Endothelial cell of umbilical vein (primary cell): ENCODE data around the gene ASIC4. TPM values are rescaled to one million over a fixed set of nuclear protein-coding genes. Genes with fewer than 3 reads are reported as not detected.

ENCODE experiments used
- BruUV-seq: library from RNA; stranded (reverse); fragments of 400-500 nt; replicated peaks from 2 replicates; lab custom pipeline; 2021; lab: Mats Ljungman, UMichigan
- CTCF ChIA-PET: fragments of 300-600, 350-600 bp; sonication (Branson Sonifier 250); formaldehyde crosslinking; loops from one replicate; lab custom pipeline; 2021; ENCODE audit warnings: antibody characterized with exemption, inconsistent platforms; lab: Charles Lee
- POLR2A ChIA-PET: fragments of 300-600, 350-600 bp; sonication (Branson Sonifier 250); formaldehyde crosslinking; loops from one replicate; lab custom pipeline; 2021; ENCODE audit warnings: antibody characterized with exemption, inconsistent platforms; lab: Charles Lee
- DNase-seq: peaks from one replicate; pipeline ENCODE4 v3.0.0-alpha.2; 2011; ENCODE audit warnings: low read depth, low spot score
- FAIRE-seq: peaks from 2 replicates; lab custom pipeline; 2011; peaks lifted over from hg19 to GRCh38; lab: Jason Lieb, UNC
- H2AFZ ChIP-seq: 2 replicates; pipeline ENCODE4 v1.6.0; 2012; ENCODE audit warnings: low read depth, low read length, control low read depth, inconsistent platforms
- H3K27ac ChIP-seq: 2 replicates; pipeline ENCODE4 v1.5.1; 2011; ENCODE audit warnings: low read depth, mild to moderate bottlenecking, control low read depth, low read length, moderate library complexity; ENCODE audit not compliant: insufficient read depth
- H3K27me3 ChIP-seq, 2 experiments: 2 replicates each; pipeline versions ENCODE4 v1.6.0 to v1.6.1; 2011; ENCODE audit warnings: low read length in 2 of 2, mixed read lengths in 1 of 2; ENCODE audit not compliant: control insufficient read depth in 2 of 2, insufficient read depth in 2 of 2
- H3K36me3 ChIP-seq, 2 experiments: 2 replicates in 1 of 2; 3 replicates in 1 of 2; pipeline ENCODE4 v1.5.1; 2011; ENCODE audit warnings: low read length in 2 of 2, mild to moderate bottlenecking in 1 of 2, moderate library complexity in 1 of 2; ENCODE audit not compliant: control insufficient read depth in 2 of 2, insufficient read depth in 2 of 2; ENCODE audit errors: extremely low read depth in 1 of 2
- H3K4me1 ChIP-seq: 3 replicates; pipeline ENCODE4 v1.5.1; 2011; ENCODE audit warnings: mild to moderate bottlenecking, low read length; ENCODE audit not compliant: control insufficient read depth, insufficient read depth; ENCODE audit errors: extremely low read depth
- H3K4me2 ChIP-seq: 2 replicates; pipeline ENCODE4 v1.6.1; 2011; ENCODE audit warnings: low read length, control low read depth, mixed read lengths; ENCODE audit not compliant: insufficient read depth
- H3K4me3 ChIP-seq, 3 experiments: fragments of 200-600 bp in 1 of 3; sonication (generic), shearing (Covaris generic) in 1 of 3; replicated peaks in 1 of 3; 2 replicates each; pipeline ENCODE4 v1.5.1; 2011 to 2016; ENCODE audit warnings: control low read depth in 3 of 3, low read length in 3 of 3, mild to moderate bottlenecking in 2 of 3, inconsistent platforms in 1 of 3, low read depth in 1 of 3, moderate library complexity in 1 of 3; ENCODE audit not compliant: insufficient read depth in 1 of 3
- H3K79me2 ChIP-seq: 2 replicates; pipeline ENCODE4 v1.6.0; 2012; ENCODE audit warnings: low read length, inconsistent platforms; ENCODE audit not compliant: control insufficient read depth, insufficient read depth
- H3K9ac ChIP-seq: replicated peaks from 2 replicates; pipeline ENCODE3; 2011; ENCODE audit warnings: low read length, control low read depth; ENCODE audit not compliant: insufficient read depth; ENCODE audit errors: extremely low read depth
- H3K9me1 ChIP-seq: replicated peaks from 3 replicates; pipeline ENCODE4 v1.6.0; 2011; ENCODE audit warnings: mild to moderate bottlenecking, low read length; ENCODE audit not compliant: control insufficient read depth, insufficient read depth; ENCODE audit errors: extremely low read depth
- H3K9me3 ChIP-seq: replicated peaks from 2 replicates; pipeline ENCODE4 v1.5.1; 2012; ENCODE audit warnings: low read length, inconsistent platforms; ENCODE audit not compliant: control insufficient read depth, insufficient read depth
- H4K20me1 ChIP-seq: replicated peaks from 2 replicates; pipeline ENCODE3; 2011; ENCODE audit warnings: mild to moderate bottlenecking, low read length; ENCODE audit not compliant: control insufficient read depth, insufficient read depth; ENCODE audit errors: extremely low read depth
- CTCF ChIP-seq, 2 donors: IDR thresholded peaks; 1 replicate in 1 of 2; 2 replicates in 1 of 2; pipeline ENCODE4 v1.5.1; 2011; ENCODE audit warnings: low read length in 2 of 2, mild to moderate bottlenecking in 2 of 2, moderate library complexity in 2 of 2, control low read depth in 1 of 2, inconsistent platforms in 1 of 2, low read depth in 1 of 2; ENCODE audit not compliant: insufficient read depth in 1 of 2; ENCODE audit errors: extremely low read depth in 1 of 2
- EZH2 ChIP-seq: IDR thresholded peaks from 2 replicates; pipeline ENCODE4 v1.6.1; 2012; ENCODE audit warnings: borderline replicate concordance, low read depth, mild to moderate bottlenecking, moderate library complexity, low read length, inconsistent platforms; ENCODE audit not compliant: severe bottlenecking
- FOS ChIP-seq: IDR thresholded peaks from 2 replicates; pipeline ENCODE4 v1.6.1; 2011; ENCODE audit warnings: mild to moderate bottlenecking, low read length, moderate library complexity, borderline replicate concordance; ENCODE audit not compliant: insufficient read depth
- GATA2 ChIP-seq: IDR thresholded peaks from 2 replicates; pipeline ENCODE4 v1.7.0; 2011; ENCODE audit warnings: low read depth, mild to moderate bottlenecking, moderate library complexity, mixed read lengths, low read length; ENCODE audit not compliant: insufficient read length, insufficient read depth
- JUN ChIP-seq: IDR thresholded peaks from 2 replicates; pipeline ENCODE4 v1.6.1; 2011; ENCODE audit warnings: borderline replicate concordance, low read depth; ENCODE audit not compliant: insufficient read length, insufficient read depth
- MAX ChIP-seq: IDR thresholded peaks from 2 replicates; pipeline ENCODE4 v1.6.1; 2011; ENCODE audit not compliant: insufficient read depth, insufficient read length
- MYC ChIP-seq: IDR thresholded peaks from one replicate; pipeline ENCODE4 v1.6.1; 2011; ENCODE audit warnings: mild to moderate bottlenecking, low read depth, low read length
- POLR2A ChIP-seq: IDR thresholded peaks from 2 replicates; pipeline ENCODE4 v1.6.1; 2012; ENCODE audit warnings: low read depth, mild to moderate bottlenecking, control low read depth, low read length
- POLR2AphosphoS5 ChIP-seq: IDR thresholded peaks from 2 replicates; pipeline ENCODE4 v1.6.1; 2012; ENCODE audit warnings: low read depth, mild to moderate bottlenecking, control low read depth, low read length, moderate library complexity; ENCODE audit not compliant: insufficient read depth
- dilution Hi-C: fragments of 300-500 bp; cut with MboI; formaldehyde crosslinking; loops from one replicate; pipeline ENCODE4 v1.15.0; 2019; ENCODE audit warnings: low sequenced_read_pairs; ENCODE audit not compliant: extremely low pct_ligation_motif_present
- intact Hi-C: fragments of 100-400 bp; cut with micrococcal nuclease; formaldehyde crosslinking; loops from one replicate; pipeline ENCODE4 v1.10.0; 2022
- polyA plus RNA-seq, 4 experiments: library from polyadenylated mRNA; depleted of rRNA in 3 of 4; stranded (reverse) in 3 of 4; unstranded in 1 of 4; fragments of >200 nt; gene quantifications; 2 replicates each; pipeline versions ENCODE4 v1.2.1 to v1.2.3, GENCODE V29; 2011 to 2012; ENCODE audit warnings: missing spikeins in 1 of 4
- total RNA-seq: library from RNA; stranded (reverse); gene quantifications from 2 replicates; pipeline ENCODE4 v1.2.3, GENCODE V29; 2021

Gene ASIC4
- total and polyA plus RNA-seq, 2 donors (not counting 3 experiments of a cell fraction or from before 2014, with no cell fraction given), result not detected

- H3K4me1 ChIP-seq, result no peaks in the 10 kb centered on the region
- H4K20me1 ChIP-seq, result no peaks in the 10 kb centered on the region
- peaks cover 0 to 26% of the 10 kb centered on the region in 2 experiments for H3K36me3 ChIP-seq
- H3K27me3 ChIP-seq, result peaks cover 23 to 24% of the 10 kb centered on the region in 2 experiments
- FAIRE-seq (no peak), DNase-seq (no peak)
- intact Hi-C loops, result loop anchor here (2.0 kb wide), 1 partner anchor 13 kb away; no protein-coding TSS in a partner anchor
- H3K9me3 ChIP-seq, result no peaks in the 10 kb centered on the region
- H3K9ac ChIP-seq, result no peak overlapping the region
- POLR2A ChIA-PET, result interaction anchor here (1.8 kb wide), 1 partner anchor 9 kb away, joined by 9 read pairs; the partner anchor contains the start of gene GMPPA
- BruUV-seq, result no TSS peak
- dilution Hi-C loops, result no loop called here
- H3K79me2 ChIP-seq, result no peaks in the 10 kb centered on the region
- CTCF ChIA-PET, result interaction anchor here (0.9 to 5.0 kb wide), 6 partner anchors 10 to 105 kb away, joined by 3 to 151 read pairs (median 35); partner anchors contain the start of genes CHPF, GMPPA and TMEM198
- no peak overlapping the region for H3K27ac ChIP-seq
- no peaks in the 10 kb centered on the region for H3K9me1 ChIP-seq
- H3K4me3 ChIP-seq, result no peak overlapping the region
- TF ChIP-seq CTCF (IDR thresholded peaks at IDR 0.05; ENCODE audit: extremely low read depth in 1 of 2, insufficient read depth in 1 of 2, low read depth in 1 of 2, low read length in 2 of 2) (no peak), POLR2A (no peak), GATA2 (no peak), FOS (no peak), POLR2AphosphoS5 (no peak), EZH2 (no peak), MYC (no peak), JUN (no peak), MAX (no peak)
- H3K4me2 ChIP-seq, result no peak overlapping the region
- H2AFZ ChIP-seq, result no peak overlapping the region
Measured at GRCh38 chr2:219507581-219508443, 6.5 kb upstream of the ASIC4 start.
